Suprapubic skin (tissue), 4 donors: ENCODE data around the gene AKR1E2. TPM values are rescaled to one million over a fixed set of nuclear protein-coding genes. Genes with fewer than 3 reads are reported as not detected.

ENCODE experiments used
- DNase-seq, 2 donors: peaks; one replicate each; pipeline ENCODE4 v3.0.0-alpha.2; 2019; ENCODE audit warnings: low spot score in 2 of 2
- H3K27ac ChIP-seq: fragments of 200-600 bp; sonication (generic); one replicate; pipeline ENCODE4 v1.5.1; 2019
- H3K27me3 ChIP-seq: fragments of 200-600 bp; sonication (generic); one replicate; pipeline ENCODE4 v1.5.1; 2019
- H3K36me3 ChIP-seq: fragments of 200-600 bp; sonication (generic); one replicate; pipeline ENCODE4 v1.5.1; 2019
- H3K4me1 ChIP-seq: fragments of 200-600 bp; sonication (generic); one replicate; pipeline ENCODE4 v1.5.1; 2019
- H3K4me3 ChIP-seq: fragments of 200-600 bp; sonication (generic); one replicate; pipeline ENCODE4 v1.5.1; 2019; ENCODE audit warnings: mild to moderate bottlenecking
- H3K9me3 ChIP-seq: fragments of 200-600 bp; sonication (generic); one replicate; pipeline ENCODE4 v1.5.1; 2019
- EP300 ChIP-seq: sonication (generic); formaldehyde crosslinking; IDR thresholded peaks from one replicate; pipeline ENCODE4 v1.6.1; 2017; ENCODE audit warnings: antibody characterized with exemption
- POLR2A ChIP-seq, 2 donors: fragments of 450-650 bp; IDR thresholded peaks; one replicate each; pipeline ENCODE4 v1.6.1; 2017; ENCODE audit warnings: antibody characterized with exemption in 2 of 2, mild to moderate bottlenecking in 2 of 2, moderate library complexity in 2 of 2
- POLR2AphosphoS5 ChIP-seq, 3 donors: sonication (generic); formaldehyde crosslinking; IDR thresholded peaks; one replicate each; pipeline ENCODE4 v1.6.1; 2017; ENCODE audit warnings: antibody characterized with exemption in 3 of 3
- WGBS: methylation state at CpG from one replicate; pipeline ENCODE4 v1.1.5; 2018; 5-methylcytosine and 5-hydroxymethylcytosine counted together
- total RNA-seq, 4 donors: library from RNA; depleted of rRNA; stranded (reverse); fragments of >200 nt; gene quantifications; one replicate each; pipeline ENCODE4 v1.1.0, GENCODE V29; 2016
- TF ChIP-seq, protein P1 (sequence below), 2 donors: fragments of 200-600 bp in 1 of 2; fragments of 450-650 bp in 1 of 2; sonication (generic) in 1 of 2; IDR thresholded peaks; one replicate each; pipeline ENCODE4 v1.5.1; 2016 to 2019; ENCODE audit warnings: antibody characterized with exemption in 2 of 2, mild to moderate bottlenecking in 1 of 2, moderate library complexity in 1 of 2

Gene AKR1E2
- total RNA-seq, 4 donors from 2014 or later, result 1.9 to 6.7 (median 4.3) TPM

GRCh38 chr10:4807761-4808507 lies 18.1 kb upstream of the AKR1E2 start:
- TF ChIP-seq POLR2AphosphoS5 (IDR thresholded peaks at IDR 0.05), result no peak
- TF ChIP-seq POLR2A (IDR thresholded peaks at IDR 0.05), result no peak
- TF ChIP-seq, protein P1, sequence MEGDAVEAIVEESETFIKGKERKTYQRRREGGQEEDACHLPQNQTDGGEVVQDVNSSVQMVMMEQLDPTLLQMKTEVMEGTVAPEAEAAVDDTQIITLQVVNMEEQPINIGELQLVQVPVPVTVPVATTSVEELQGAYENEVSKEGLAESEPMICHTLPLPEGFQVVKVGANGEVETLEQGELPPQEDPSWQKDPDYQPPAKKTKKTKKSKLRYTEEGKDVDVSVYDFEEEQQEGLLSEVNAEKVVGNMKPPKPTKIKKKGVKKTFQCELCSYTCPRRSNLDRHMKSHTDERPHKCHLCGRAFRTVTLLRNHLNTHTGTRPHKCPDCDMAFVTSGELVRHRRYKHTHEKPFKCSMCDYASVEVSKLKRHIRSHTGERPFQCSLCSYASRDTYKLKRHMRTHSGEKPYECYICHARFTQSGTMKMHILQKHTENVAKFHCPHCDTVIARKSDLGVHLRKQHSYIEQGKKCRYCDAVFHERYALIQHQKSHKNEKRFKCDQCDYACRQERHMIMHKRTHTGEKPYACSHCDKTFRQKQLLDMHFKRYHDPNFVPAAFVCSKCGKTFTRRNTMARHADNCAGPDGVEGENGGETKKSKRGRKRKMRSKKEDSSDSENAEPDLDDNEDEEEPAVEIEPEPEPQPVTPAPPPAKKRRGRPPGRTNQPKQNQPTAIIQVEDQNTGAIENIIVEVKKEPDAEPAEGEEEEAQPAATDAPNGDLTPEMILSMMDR (IDR thresholded peaks at IDR 0.05), result no peak
- no peak for TF ChIP-seq EP300
- no peak overlapping the region for H3K27ac ChIP-seq
- 58% methylated on average over 6 of the region's 6 CpGs for WGBS

DNA sequence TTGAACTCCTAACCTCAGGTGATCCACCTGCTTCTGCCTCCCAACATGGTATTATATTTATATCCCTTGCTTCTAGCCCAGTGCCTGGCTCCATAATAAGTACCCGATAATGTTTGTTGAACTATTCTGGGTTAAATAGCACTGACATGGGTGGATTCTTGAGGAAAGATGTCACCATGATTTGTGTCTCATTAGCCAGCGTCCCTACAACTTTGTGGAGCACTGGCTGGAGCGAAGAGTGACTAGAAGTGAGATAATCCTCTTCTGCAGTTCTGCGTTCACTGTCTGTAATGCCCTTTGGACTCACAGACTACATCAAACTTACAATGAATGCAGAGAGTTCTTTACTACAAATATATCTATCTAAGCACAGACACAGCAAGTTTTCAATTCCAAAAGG lies 16.9 kb upstream of the AKR1E2 start:
- TF ChIP-seq POLR2A (IDR thresholded peaks at IDR 0.05), result no peak
- TF ChIP-seq, protein P1 (IDR thresholded peaks at IDR 0.05), result no peak
- TF ChIP-seq EP300, result no peak
- TF ChIP-seq POLR2AphosphoS5 (IDR thresholded peaks at IDR 0.05), result no peak
- DNase-seq, result no peak
- no peak overlapping the region for H3K4me3 ChIP-seq
- no peaks in the 10 kb centered on the region for H3K4me1 ChIP-seq
- 93% methylated on average over 4 of the region's 4 CpGs for WGBS
- H3K36me3 ChIP-seq, result no peaks in the 10 kb centered on the region
- no peaks in the 10 kb centered on the region for H3K9me3 ChIP-seq
- no peaks in the 10 kb centered on the region for H3K27me3 ChIP-seq
- no peak overlapping the region for H3K27ac ChIP-seq

More at GRCh38 chr10:4807761-4808507, 18.1 kb upstream of the AKR1E2 start:
- Histone ChIP-seq H3K36me3 (no peaks in the 10 kb centered on the region), H3K27me3 (no peaks in the 10 kb centered on the region), H3K4me3 (no peak overlapping the region), H3K4me1 (no peaks in the 10 kb centered on the region), H3K9me3 (no peaks in the 10 kb centered on the region)
- no peak for DNase-seq

- DNase-seq, result no peak
- no peaks in the 10 kb centered on the region for H3K9me3 ChIP-seq
- no peaks in the 10 kb centered on the region for H3K27me3 ChIP-seq
- 65% methylated on average over 9 of the region's 9 CpGs for WGBS
- H3K4me1 ChIP-seq, result peaks cover 2% of the 10 kb centered on the region
- TF ChIP-seq EP300 (no peak), POLR2A (IDR thresholded peaks at IDR 0.05) (no peak), POLR2AphosphoS5 (IDR thresholded peaks at IDR 0.05) (no peak)
- TF ChIP-seq, protein P1 (IDR thresholded peaks at IDR 0.05), result no peak
- H3K36me3 ChIP-seq, result no peaks in the 10 kb centered on the region
- H3K27ac ChIP-seq, result no peak overlapping the region
- no peak overlapping the region for H3K4me3 ChIP-seq
These were observed 15.9 kb upstream of the AKR1E2 start for GRCh38 chr10:4810092-4810491.

DNA sequence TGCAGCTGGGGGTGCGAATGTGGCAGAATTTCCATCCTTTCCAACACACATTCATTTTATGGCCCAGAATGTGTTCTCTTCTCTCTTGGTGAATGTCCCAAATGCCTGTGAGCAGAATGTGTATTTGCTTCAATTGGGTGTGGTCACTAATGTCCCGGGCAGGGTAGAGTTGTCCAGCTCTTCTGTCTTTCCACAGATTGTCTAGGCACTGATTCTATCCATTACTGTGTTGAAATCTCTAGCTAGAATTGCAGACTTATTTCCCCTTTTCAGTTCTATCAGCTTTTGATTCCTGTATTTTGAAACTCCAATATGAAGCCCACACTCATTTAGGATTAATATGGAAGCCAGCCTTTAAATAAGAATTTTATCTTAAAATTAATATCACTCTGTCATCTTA lies 14.0 kb upstream of the AKR1E2 start:
- DNase-seq, result no peak
- no peak overlapping the region for H3K4me3 ChIP-seq
- H3K9me3 ChIP-seq, result no peaks in the 10 kb centered on the region
- no peak overlapping the region for H3K27ac ChIP-seq
- no peaks in the 10 kb centered on the region for H3K27me3 ChIP-seq
- no peaks in the 10 kb centered on the region for H3K36me3 ChIP-seq
- TF ChIP-seq POLR2A (IDR thresholded peaks at IDR 0.05) (no peak), POLR2AphosphoS5 (IDR thresholded peaks at IDR 0.05) (no peak), EP300 (no peak)
- TF ChIP-seq, protein P1 (IDR thresholded peaks at IDR 0.05), result no peak
- peaks cover 3% of the 10 kb centered on the region for H3K4me1 ChIP-seq
- WGBS, result 56% methylated on average over 2 of the region's 2 CpGs

GRCh38 chr10:4813023-4813422 lies 13.0 kb upstream of the AKR1E2 start:
- H3K36me3 ChIP-seq, result no peaks in the 10 kb centered on the region
- no peak overlapping the region for H3K4me3 ChIP-seq
- no peak for DNase-seq
- no peaks in the 10 kb centered on the region for H3K9me3 ChIP-seq
- H3K27me3 ChIP-seq, result no peaks in the 10 kb centered on the region
- H3K27ac ChIP-seq, result no peak overlapping the region
- TF ChIP-seq POLR2AphosphoS5 (IDR thresholded peaks at IDR 0.05), result no peak
- no peak for TF ChIP-seq EP300
- TF ChIP-seq POLR2A (IDR thresholded peaks at IDR 0.05), result no peak
- TF ChIP-seq, protein P1 (IDR thresholded peaks at IDR 0.05), result no peak
- H3K4me1 ChIP-seq, result peaks cover 3% of the 10 kb centered on the region
- WGBS, result 59% methylated on average over 6 of the region's 6 CpGs
